ENCODE data around the gene VWA7. TPM values are rescaled to one million over a fixed set of nuclear protein-coding genes. Genes with fewer than 3 reads are reported as not detected.
"Not testable (repeated sequence)": the region's sequence is repeated elsewhere in the genome, so short reads cannot be mapped to it uniquely, and the experiment has no call there.

VWA7 gene
- total and polyA plus RNA-seq, 10 donors = 0.09 to 2.6 (median 1.1) TPM; not detected in 1

GRCh38 chr6:31813465-31813849 lies 36.3 kb upstream of the VWA7 start:
- H3K27ac ChIP-seq = peak overlapping the region in 7 of 8 donors; percentile 94 to 98 (median 96)
- peaks cover 0 to 20% (median 2%) of the 10 kb centered on the region in 6 donors for H3K36me3 ChIP-seq
- TF ChIP-seq POLR2A (IDR thresholded peaks at IDR 0.05) = no peak
- TF ChIP-seq CTCF (IDR thresholded peaks at IDR 0.05 in 8 of 11, conservative IDR thresholded peaks at IDR 0.05 in 3 of 11) = no peak
- no peak for TF ChIP-seq POLR2AphosphoS5 (IDR thresholded peaks at IDR 0.05)
- H3K9me3 ChIP-seq = no peaks in the 10 kb centered on the region
- intact Hi-C loops (cut with DNase I; ENCODE audit: low total_unique reads) = no loop called here
- no peaks in the 10 kb centered on the region for H3K27me3 ChIP-seq (replicated peaks in 1 of 7)
- DNase-seq = no peak
- H3K4me3 ChIP-seq = peak overlapping the region in 2 of 8 donors; percentile 70 to 87
- peaks cover 15 to 42% (median 28%) of the 10 kb centered on the region in 6 donors for H3K4me1 ChIP-seq
- WGBS, 5 donors = 95 to 99% (median 97%) methylated on average over 7 of the region's 7 CpGs

- Histone ChIP-seq H3K4me3 (no peak overlapping the region), H3K27me3 (replicated peaks in 1 of 7) (no peaks in the 10 kb centered on the region), H3K27ac (peak overlapping the region in 2 of 8 donors; percentile 96 to 97), H3K36me3 (peaks cover 0 to 20% (median 2%) of the 10 kb centered on the region in 6 donors), H3K9me3 (no peaks in the 10 kb centered on the region), H3K4me1 (peaks cover 14 to 42% (median 28%) of the 10 kb centered on the region in 6 donors)
- 95 to 98% (median 96%) methylated on average over 11 to 12 of the region's 12 CpGs for WGBS, 5 donors
- TF ChIP-seq POLR2A (IDR thresholded peaks at IDR 0.05) (no peak), CTCF (IDR thresholded peaks at IDR 0.05 in 8 of 11, conservative IDR thresholded peaks at IDR 0.05 in 3 of 11) (no peak), POLR2AphosphoS5 (IDR thresholded peaks at IDR 0.05) (no peak)
- intact Hi-C loops (cut with DNase I; ENCODE audit: low total_unique reads) = no loop called here
- no peak for DNase-seq
Observed at GRCh38 chr6:31811645-31812044, 34.5 kb upstream of the VWA7 start.

- intact Hi-C loops (cut with DNase I; ENCODE audit: low total_unique reads); H3K27ac ChIP-seq; H3K27me3 ChIP-seq (replicated peaks in 1 of 7); H3K9me3 ChIP-seq; H3K4me3 ChIP-seq: not testable (repeated sequence)
- WGBS, 5 donors = 95 to 98% (median 97%) methylated on average over 10 of the region's 10 CpGs
- DNase-seq = peak; percentile 21
- Histone ChIP-seq H3K4me1 (peaks cover 16 to 59% (median 41%) of the 10 kb centered on the region in 6 donors), H3K36me3 (peaks cover 0 to 26% (median 2%) of the 10 kb centered on the region in 6 donors)
Observed at GRCh38 chr6:31808599-31808998, 31.5 kb upstream of the VWA7 start.

- DNase-seq = peak; percentile 99
- peaks cover 11 to 51% (median 30%) of the 10 kb centered on the region in 6 donors for H3K4me1 ChIP-seq
- WGBS, 5 donors = 0 to 1% (median 1%) methylated on average over 48 to 51 of the region's 51 CpGs
- no peaks in the 10 kb centered on the region for H3K9me3 ChIP-seq
- peak within 1 kb of the TSS; percentile 45 to 78 (median 52) for H3K4me3 ChIP-seq
- H3K36me3 ChIP-seq = peaks cover 0 to 46% (median 14%) of the 10 kb centered on the region in 6 donors
- TF ChIP-seq CTCF (IDR thresholded peaks at IDR 0.05 in 8 of 11, conservative IDR thresholded peaks at IDR 0.05 in 3 of 11) (peak in 8 of 11 experiments; percentile 12 to 59 (median 39)), POLR2A (IDR thresholded peaks at IDR 0.05) (peak; percentile 10 to 69 (median 51)), POLR2AphosphoS5 (IDR thresholded peaks at IDR 0.05) (peak; percentile 97 to 98 (median 98))
- H3K27me3 ChIP-seq (replicated peaks in 1 of 7) = no peaks in the 10 kb centered on the region
- H3K27ac ChIP-seq = peak within 1 kb of the TSS; percentile 83 to 98 (median 96)
- intact Hi-C loops (cut with DNase I; ENCODE audit: low total_unique reads) = no loop called here
Observed at GRCh38 chr6:31806470-31807272, 29.5 kb upstream of the VWA7 start, which contains the start of gene LSM2. Gene LSM2, minus strand, starts transcription at chr6:31806966. Its CDS starts 209 bp downstream, at chr6:31806757.

All from spleen (tissue), 11 donors.